IMR-90 (cell line): ENCODE measurements around the gene TEDC1. TPM values are rescaled to one million over a fixed set of nuclear protein-coding genes. Genes with fewer than 3 reads are reported as not detected.

Experiments
- ATAC-seq: fragments of 200-7000 bp; cut with Tn5 transposase; 2 replicates; pipeline ENCODE4 v1.9.1; 2020; ENCODE audit warnings: low read depth, mild to moderate bottlenecking, moderate library complexity
- BruUV-seq: library from RNA; stranded (reverse); fragments of 400-500 nt; replicated peaks from 2 replicates; lab custom pipeline; 2021; lab: Mats Ljungman, UMichigan
- CTCF ChIA-PET: fragments of 300-600 bp; formaldehyde crosslinking; extraction: SDS; loops from one replicate; lab custom pipeline; 2021; ENCODE audit warnings: antibody characterized with exemption; lab: Yijun Ruan, JAX
- POLR2A ChIA-PET: fragments of 300-600 bp; sonication (Branson Sonifier 250); formaldehyde crosslinking; loops from one replicate; lab custom pipeline; 2022; ENCODE audit warnings: antibody characterized with exemption; ENCODE audit not compliant: unreplicated experiment; lab: Charles Lee
- DNase-seq: peaks from one replicate; pipeline ENCODE4 v3.0.0; 2013
- H2AFZ ChIP-seq: replicated peaks from 2 replicates; pipeline ENCODE3; 2013; ENCODE audit warnings: low read length, mild to moderate bottlenecking; ENCODE audit not compliant: poor library complexity
- H2AK5ac ChIP-seq: 2 replicates; pipeline ENCODE4 v1.6.1; 2013; ENCODE audit warnings: low read depth, low read length, inconsistent platforms
- H2AK9ac ChIP-seq: replicated peaks from 2 replicates; pipeline ENCODE3; 2013; ENCODE audit warnings: mild to moderate bottlenecking, low read depth, low read length, moderate library complexity; ENCODE audit not compliant: poor library complexity
- H2BK120ac ChIP-seq: 2 replicates; pipeline ENCODE4 v1.6.1; 2013; ENCODE audit warnings: low read depth, low read length, inconsistent platforms
- H2BK15ac ChIP-seq: 3 replicates; pipeline ENCODE4 v1.6.1; 2013; ENCODE audit warnings: low read depth, low read length, inconsistent platforms
- H2BK20ac ChIP-seq: 2 replicates; pipeline ENCODE4 v1.6.1; 2013; ENCODE audit warnings: low read depth, mild to moderate bottlenecking, inconsistent platforms, low read length, moderate library complexity
- H2BK5ac ChIP-seq: 2 replicates; pipeline ENCODE4 v1.6.1; 2013; ENCODE audit warnings: mild to moderate bottlenecking, low read depth, low read length, inconsistent platforms; ENCODE audit not compliant: poor library complexity, severe bottlenecking
- H3K14ac ChIP-seq: replicated peaks from 2 replicates; pipeline ENCODE4 v1.6.1; 2013; ENCODE audit warnings: low read depth, low read length, inconsistent platforms
- H3K18ac ChIP-seq: 2 replicates; pipeline ENCODE4 v1.6.1; 2013; ENCODE audit warnings: low read depth, low read length, control low read depth
- H3K23ac ChIP-seq: 2 replicates; pipeline ENCODE4 v1.6.1; 2013; ENCODE audit warnings: low read depth, low read length, inconsistent platforms
- H3K27ac ChIP-seq: 2 replicates; pipeline ENCODE4 v1.5.1; 2013; ENCODE audit warnings: mild to moderate bottlenecking, control low read depth, low read length; ENCODE audit not compliant: insufficient read depth
- H3K27me3 ChIP-seq: 2 replicates; pipeline ENCODE4 v1.6.1; 2013; ENCODE audit warnings: low read length; ENCODE audit not compliant: control insufficient read depth, insufficient read depth
- H3K36me3 ChIP-seq: 2 replicates; pipeline ENCODE4 v1.6.1; 2013; ENCODE audit warnings: low read length, mixed read lengths; ENCODE audit not compliant: control insufficient read depth, insufficient read depth
- H3K4ac ChIP-seq: 2 replicates; pipeline ENCODE4 v1.6.1; 2013; ENCODE audit warnings: low read depth, low read length, inconsistent platforms
- H3K4me1 ChIP-seq: 2 replicates; pipeline ENCODE4 v1.6.1; 2013; ENCODE audit warnings: low read length, mixed read lengths; ENCODE audit not compliant: control insufficient read depth, insufficient read depth
- H3K4me2 ChIP-seq: 2 replicates; pipeline ENCODE4 v1.6.1; 2013; ENCODE audit warnings: low read depth, mild to moderate bottlenecking, control low read depth, low read length, moderate library complexity
- H3K4me3 ChIP-seq: 2 replicates; pipeline ENCODE4 v1.5.1; 2013; ENCODE audit warnings: low read depth, mild to moderate bottlenecking, control low read depth, low read length, moderate library complexity; ENCODE audit not compliant: insufficient read depth
- H3K56ac ChIP-seq: 2 replicates; pipeline ENCODE4 v1.6.1; 2013; ENCODE audit warnings: low read length, inconsistent platforms; ENCODE audit not compliant: insufficient read depth; ENCODE audit errors: extremely low read depth
- H3K79me1 ChIP-seq, 2 experiments: 2 replicates each; pipeline ENCODE4 v1.6.1; 2013; ENCODE audit warnings: low read length in 2 of 2, inconsistent platforms in 1 of 2, low read depth in 1 of 2
- H3K9ac ChIP-seq: 2 replicates; pipeline ENCODE4 v1.6.1; 2013; ENCODE audit warnings: low read depth, low read length, control low read depth
- H3K9me1 ChIP-seq: 2 replicates; pipeline ENCODE4 v1.6.1; 2013; ENCODE audit warnings: low read length, inconsistent platforms; ENCODE audit not compliant: insufficient read depth
- H3K9me3 ChIP-seq: 2 replicates; pipeline ENCODE4 v1.6.1; 2013; ENCODE audit warnings: low read length; ENCODE audit not compliant: control insufficient read depth, insufficient read depth
- H4K20me1 ChIP-seq: 2 replicates; pipeline ENCODE4 v1.6.1; 2013; ENCODE audit warnings: low read length, inconsistent platforms; ENCODE audit not compliant: insufficient read depth
- H4K5ac ChIP-seq: 2 replicates; pipeline ENCODE4 v1.6.1; 2013; ENCODE audit warnings: mild to moderate bottlenecking, low read depth, low read length, control low read depth
- H4K8ac ChIP-seq, 2 experiments: 2 replicates each; pipeline ENCODE4 v1.6.1; 2013; ENCODE audit warnings: low read depth in 2 of 2, low read length in 2 of 2, control low read depth in 1 of 2, inconsistent platforms in 1 of 2
- H4K91ac ChIP-seq: 2 replicates; pipeline ENCODE4 v1.6.1; 2013; ENCODE audit warnings: low read depth, low read length, inconsistent platforms; ENCODE audit not compliant: insufficient read depth
- BHLHE40 ChIP-seq: fragments of 150-350 bp; IDR thresholded peaks from 2 replicates; pipeline ENCODE4 v1.6.1; 2016; ENCODE audit warnings: mild to moderate bottlenecking, low read depth, low read length
- CHD1 ChIP-seq: IDR thresholded peaks from 2 replicates; pipeline ENCODE4 v1.6.1; 2012; ENCODE audit warnings: low read depth, low read length, improper control_type of control experiment
- CTCF ChIP-seq: conservative IDR thresholded peaks from 2 replicates; pipeline ENCODE4 v1.5.1; 2012; ENCODE audit warnings: mild to moderate bottlenecking, low read depth, low read length, improper control_type of control experiment
- FOS ChIP-seq: fragments of 150-350 bp; IDR thresholded peaks from 2 replicates; pipeline ENCODE4 v1.6.1; 2016; ENCODE audit warnings: low read depth, low read length
- RFX5 ChIP-seq: IDR thresholded peaks from 2 replicates; pipeline ENCODE4 v1.8.0; 2012; ENCODE audit warnings: low read depth, mild to moderate bottlenecking, low read length, moderate library complexity
- SMC3 ChIP-seq: fragments of 150-350 bp; IDR thresholded peaks from 2 replicates; pipeline ENCODE4 v1.6.1; 2016; ENCODE audit warnings: low read depth, mild to moderate bottlenecking, antibody characterized with exemption, low read length, moderate library complexity
- WGBS, 2 experiments: methylation state at CpG; one replicate each; pipeline versions ENCODE4 v1.1.5 to v1.1.7; 2013; ENCODE audit warnings: missing lambda C conversion rate in 2 of 2; ENCODE audit not compliant: insufficient read length in 1 of 2; ENCODE audit errors: extremely low coverage in 2 of 2; 5-methylcytosine and 5-hydroxymethylcytosine counted together
- dilution Hi-C: fragments of 300-500 bp; cut with HindIII; formaldehyde crosslinking; loops from one replicate; pipeline ENCODE4 v1.14.3; 2018; ENCODE audit warnings: low sequenced_read_pairs; ENCODE audit not compliant: unreplicated experiment
- in situ Hi-C: fragments of 300-500 bp; cut with MboI; formaldehyde crosslinking; loops from 3 replicates; pipeline ENCODE4 v1.14.3; 2019; ENCODE audit warnings: low sequenced_read_pairs, inconsistent platforms, mixed read lengths
- intact Hi-C: fragments of 100-400 bp; cut with micrococcal nuclease; formaldehyde crosslinking; loops from 2 replicates; pipeline ENCODE4 v1.10.0; 2022
- polyA plus RNA-seq, 3 experiments: library from polyadenylated mRNA; depleted of rRNA; stranded (reverse); fragments of >200 nt; gene quantifications; 2 replicates each; pipeline ENCODE4 v1.2.3, GENCODE V29; 2012; ENCODE audit warnings: low replicate concordance in 1 of 3
- total RNA-seq: library from RNA; depleted of rRNA; stranded (reverse); fragments of >200 nt; gene quantifications from 2 replicates; pipeline ENCODE4 v1.2.3, GENCODE V29; 2012

Gene TEDC1
- total and polyA plus RNA-seq, 2 of the 4 experiments (the other 2 are of a cell fraction) = 5.7 to 6.4 TPM

GRCh38 chr14:105533811-105534498, 42.9 kb downstream of the TEDC1 start:
- no peak overlapping the region for H3K23ac ChIP-seq
- H2BK15ac ChIP-seq = no peak overlapping the region
- H4K91ac ChIP-seq = no peak overlapping the region
- H2BK5ac ChIP-seq = no peak overlapping the region
- no peak for DNase-seq
- no peaks in the 10 kb centered on the region for H4K20me1 ChIP-seq
- no peak overlapping the region for H3K9ac ChIP-seq
- no peak overlapping the region for H3K4ac ChIP-seq
- no peaks in the 10 kb centered on the region for H3K79me1 ChIP-seq
- intact Hi-C loops = no loop called here
- no peak overlapping the region for H2AK9ac ChIP-seq
- no peak overlapping the region for H2AK5ac ChIP-seq
- no peak overlapping the region for H3K27ac ChIP-seq
- dilution Hi-C loops = no loop called here
- no peak overlapping the region for H2AFZ ChIP-seq
- H3K27me3 ChIP-seq = peaks cover 19% of the 10 kb centered on the region
- ChIA-PET CTCF (interaction anchor here (1.4 kb wide), 1 partner anchor 53 kb away, joined by 4 read pairs; no protein-coding TSS in a partner anchor), POLR2A (no interaction called here)
- 23% methylated on average over 9 of the region's 21 CpGs; no CpG with 5 or more reads in 1 of the 2 experiments for WGBS, 2 experiments
- no peak for TF ChIP-seq CHD1
- no peak for TF ChIP-seq RFX5
- TF ChIP-seq FOS = no peak
- TF ChIP-seq CTCF = no peak
- no peak for TF ChIP-seq BHLHE40
- TF ChIP-seq SMC3 = no peak
- H3K14ac ChIP-seq = no peak overlapping the region
- H3K4me3 ChIP-seq = no peak overlapping the region
- BruUV-seq = no TSS peak
- H2BK20ac ChIP-seq = no peak overlapping the region
- no peak overlapping the region for H4K5ac ChIP-seq
- no peaks in the 10 kb centered on the region for H3K36me3 ChIP-seq
- H3K4me2 ChIP-seq = no peak overlapping the region
- in situ Hi-C loops = no loop called here
- H2BK120ac ChIP-seq = no peak overlapping the region
- H3K56ac ChIP-seq = no peak overlapping the region
- H3K18ac ChIP-seq = no peak overlapping the region
- no peak for ATAC-seq
- H3K4me1 ChIP-seq = no peaks in the 10 kb centered on the region
- H4K8ac ChIP-seq = no peak overlapping the region
- no peaks in the 10 kb centered on the region for H3K9me1 ChIP-seq
- no peaks in the 10 kb centered on the region for H3K9me3 ChIP-seq
